ENCODE measurements around the gene ABHD2. TPM values are rescaled to one million over a fixed set of nuclear protein-coding genes. Genes with fewer than 3 reads are reported as not detected.

ABHD2 gene
- polyA plus RNA-seq, 3 donors = 30.8 to 67.1 (median 37.3) TPM

- Histone ChIP-seq H3K9me3 (replicated peaks in 1 of 2; ENCODE audit: control insufficient read depth in 1 of 2, insufficient read depth in 1 of 2, low read length in 2 of 2) (no peaks in the 10 kb centered on the region), H2AFZ (ENCODE audit: insufficient read depth, low read depth, low read length, poor library complexity, severe bottlenecking) (no peak overlapping the region), H3K79me2 (ENCODE audit: insufficient read depth, low read length) (no peaks in the 10 kb centered on the region), H4K20me1 (ENCODE audit: insufficient read depth, low read length) (peaks cover 26% of the 10 kb centered on the region), H3K9ac (ENCODE audit: insufficient read depth, low read length, poor library complexity, severe bottlenecking) (no peak overlapping the region), H3K27ac (ENCODE audit: low read depth in 1 of 2, low read length in 2 of 2) (no peak overlapping the region), H3K36me3 (replicated peaks in 1 of 2; ENCODE audit: control insufficient read depth in 1 of 2, insufficient read depth in 2 of 2, low read length in 2 of 2) (peaks cover 83 to 98% of the 10 kb centered on the region in 2 donors), H3K27me3 (ENCODE audit: control insufficient read depth in 2 of 2, insufficient read depth in 2 of 2, low read length in 2 of 2) (no peaks in the 10 kb centered on the region), H3K4me1 (ENCODE audit: control insufficient read depth in 1 of 2, insufficient read depth in 2 of 2, low read length in 2 of 2) (no peaks in the 10 kb centered on the region), H3K4me3 (replicated peaks in 1 of 3; ENCODE audit: low read depth in 2 of 3, low read length in 3 of 3) (no peak overlapping the region), H3K4me2 (replicated peaks; ENCODE audit: extremely low read depth, low read length, poor library complexity, severe bottlenecking) (no peak overlapping the region)
- no peak for DNase-seq
- Mint-ChIP-seq H3K4me1 (no peaks in the 10 kb centered on the region), H3K36me3 (peaks cover 85 to 96% of the 10 kb centered on the region in 2 donors), H3K4me3 (no peak overlapping the region), H3K9me3 (peaks cover 0 to 1% (median 0%) of the 10 kb centered on the region in 7 donors), H3K27ac (peak overlapping the region in 2 of 7 donors; percentile 42 to 58), H3K27me3 (ENCODE audit: low read depth in 3 of 3) (no peaks in the 10 kb centered on the region)
- TF ChIP-seq, protein P1, sequence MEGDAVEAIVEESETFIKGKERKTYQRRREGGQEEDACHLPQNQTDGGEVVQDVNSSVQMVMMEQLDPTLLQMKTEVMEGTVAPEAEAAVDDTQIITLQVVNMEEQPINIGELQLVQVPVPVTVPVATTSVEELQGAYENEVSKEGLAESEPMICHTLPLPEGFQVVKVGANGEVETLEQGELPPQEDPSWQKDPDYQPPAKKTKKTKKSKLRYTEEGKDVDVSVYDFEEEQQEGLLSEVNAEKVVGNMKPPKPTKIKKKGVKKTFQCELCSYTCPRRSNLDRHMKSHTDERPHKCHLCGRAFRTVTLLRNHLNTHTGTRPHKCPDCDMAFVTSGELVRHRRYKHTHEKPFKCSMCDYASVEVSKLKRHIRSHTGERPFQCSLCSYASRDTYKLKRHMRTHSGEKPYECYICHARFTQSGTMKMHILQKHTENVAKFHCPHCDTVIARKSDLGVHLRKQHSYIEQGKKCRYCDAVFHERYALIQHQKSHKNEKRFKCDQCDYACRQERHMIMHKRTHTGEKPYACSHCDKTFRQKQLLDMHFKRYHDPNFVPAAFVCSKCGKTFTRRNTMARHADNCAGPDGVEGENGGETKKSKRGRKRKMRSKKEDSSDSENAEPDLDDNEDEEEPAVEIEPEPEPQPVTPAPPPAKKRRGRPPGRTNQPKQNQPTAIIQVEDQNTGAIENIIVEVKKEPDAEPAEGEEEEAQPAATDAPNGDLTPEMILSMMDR (IDR thresholded peaks at IDR 0.05) = no peak
- intact Hi-C loops (cut with micrococcal nuclease) = no loop called here
- whole genome bisulfite sequencing (ENCODE audit: insufficient coverage) = 95% methylated on average over 4 of the region's 6 CpGs
Measured at GRCh38 chr15:89184357-89184756, 96.1 kb downstream of the ABHD2 start.

DNA sequence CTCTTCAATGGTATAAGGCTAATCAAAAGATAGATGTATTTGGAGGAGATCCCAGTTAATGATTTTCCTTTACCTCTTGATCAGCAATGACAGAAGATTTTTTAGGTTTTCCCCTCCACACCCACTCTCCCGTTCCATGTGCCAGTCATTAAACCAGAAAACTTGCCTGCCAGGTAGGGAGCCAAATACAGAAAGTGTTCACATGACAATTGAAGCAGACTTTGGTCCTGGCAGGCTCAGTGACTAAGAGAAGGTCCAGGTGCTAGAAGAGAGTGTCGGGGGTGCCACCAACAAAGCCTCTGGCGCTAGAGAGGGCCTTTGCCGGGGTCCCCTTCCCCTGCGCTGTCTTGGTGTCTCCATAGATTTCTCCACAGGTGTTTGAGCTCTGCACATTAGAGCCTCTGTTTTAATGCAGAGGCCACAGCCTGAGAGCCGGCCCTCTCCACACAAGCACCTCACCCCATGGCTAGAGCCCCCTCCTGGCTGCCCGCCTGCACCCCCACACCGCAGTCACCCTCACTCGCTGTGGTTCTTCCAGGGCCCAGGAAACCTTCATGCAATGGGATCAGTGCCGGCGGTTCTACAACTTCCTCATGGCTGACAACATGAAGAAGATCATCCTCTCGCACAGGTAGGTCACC, 96.8 kb downstream of the ABHD2 start:
- Histone ChIP-seq H3K36me3 (replicated peaks in 1 of 2; ENCODE audit: control insufficient read depth in 1 of 2, insufficient read depth in 2 of 2, low read length in 2 of 2) (peaks cover 83 to 98% of the 10 kb centered on the region in 2 donors), H3K79me2 (ENCODE audit: insufficient read depth, low read length) (no peaks in the 10 kb centered on the region), H4K20me1 (ENCODE audit: insufficient read depth, low read length) (peaks cover 26% of the 10 kb centered on the region), H3K9me3 (replicated peaks in 1 of 2; ENCODE audit: control insufficient read depth in 1 of 2, insufficient read depth in 1 of 2, low read length in 2 of 2) (no peaks in the 10 kb centered on the region), H3K9ac (ENCODE audit: insufficient read depth, low read length, poor library complexity, severe bottlenecking) (no peak overlapping the region), H3K27me3 (ENCODE audit: control insufficient read depth in 2 of 2, insufficient read depth in 2 of 2, low read length in 2 of 2) (no peaks in the 10 kb centered on the region), H2AFZ (ENCODE audit: insufficient read depth, low read depth, low read length, poor library complexity, severe bottlenecking) (no peak overlapping the region), H3K4me1 (ENCODE audit: control insufficient read depth in 1 of 2, insufficient read depth in 2 of 2, low read length in 2 of 2) (no peaks in the 10 kb centered on the region), H3K27ac (ENCODE audit: low read depth in 1 of 2, low read length in 2 of 2) (no peak overlapping the region), H3K4me2 (replicated peaks; ENCODE audit: extremely low read depth, low read length, poor library complexity, severe bottlenecking) (no peak overlapping the region), H3K4me3 (replicated peaks in 1 of 3; ENCODE audit: low read depth in 2 of 3, low read length in 3 of 3) (no peak overlapping the region)
- TF ChIP-seq, protein P1 (IDR thresholded peaks at IDR 0.05) = no peak
- H3K27me3 Mint-ChIP-seq (ENCODE audit: low read depth in 3 of 3) = no peaks in the 10 kb centered on the region
- H3K36me3 Mint-ChIP-seq = peaks cover 84 to 96% of the 10 kb centered on the region in 2 donors
- no peak for DNase-seq
- intact Hi-C loops (cut with micrococcal nuclease) = no loop called here
- H3K4me3 Mint-ChIP-seq = no peak overlapping the region
- WGBS (ENCODE audit: insufficient coverage) = 95% methylated on average over 11 of the region's 12 CpGs
- H3K9me3 Mint-ChIP-seq = peaks cover 0 to 1% (median 0%) of the 10 kb centered on the region in 7 donors
- no peaks in the 10 kb centered on the region for H3K4me1 Mint-ChIP-seq
- no peak overlapping the region for H3K27ac Mint-ChIP-seq
